SK-N-SH (cell line): ENCODE data around the gene RPL19.

Experiments used
- CTCF ChIP-seq: fragments of 200-600 bp; sonication (generic); IDR thresholded peaks from 2 replicates; pipeline ENCODE4 v1.6.1; 2017; ENCODE audit warnings: antibody characterized with exemption, mild to moderate bottlenecking, moderate library complexity
- EP300 ChIP-seq, 2 experiments: IDR thresholded peaks; 2 replicates each; pipeline versions ENCODE4 v1.4.0 to v1.6.1; 2012; ENCODE audit warnings: borderline replicate concordance in 1 of 2, low read depth in 1 of 2, low read length in 1 of 2
- GABPA ChIP-seq: IDR thresholded peaks from 2 replicates; pipeline ENCODE4 v1.4.0; 2012; ENCODE audit warnings: low read depth, mild to moderate bottlenecking
- MAX ChIP-seq: IDR thresholded peaks from 2 replicates; pipeline ENCODE4 v1.4.0; 2012; ENCODE audit warnings: low read depth
- MXI1 ChIP-seq: IDR thresholded peaks from 2 replicates; pipeline ENCODE4 v1.6.1; 2012; ENCODE audit warnings: mild to moderate bottlenecking, low read depth, low read length, improper control_type of control experiment
- NFIC ChIP-seq: IDR thresholded peaks from 2 replicates; pipeline ENCODE4 v1.4.0; 2012; ENCODE audit warnings: borderline replicate concordance
- POLR2AphosphoS5 ChIP-seq: IDR thresholded peaks from 2 replicates; pipeline ENCODE4 v1.6.1; 2012; ENCODE audit warnings: low read depth, low read length
- RAD21 ChIP-seq: IDR thresholded peaks from 2 replicates; pipeline ENCODE4 v1.6.1; 2012; ENCODE audit warnings: mild to moderate bottlenecking, low read length
- SIN3A ChIP-seq: IDR thresholded peaks from 2 replicates; pipeline ENCODE4 v1.6.1; 2012; ENCODE audit warnings: low read depth, mild to moderate bottlenecking, low read length, moderate library complexity, borderline replicate concordance
- TCF12 ChIP-seq: IDR thresholded peaks from 2 replicates; pipeline ENCODE4 v1.4.0; 2012
- USF2 ChIP-seq: fragments of 150-350 bp; IDR thresholded peaks from 2 replicates; pipeline ENCODE4 v1.6.1; 2017; ENCODE audit warnings: antibody characterized with exemption, low read length, low read depth, borderline replicate concordance
- YY1 ChIP-seq: IDR thresholded peaks from 2 replicates; pipeline ENCODE4 v1.4.0; 2012; ENCODE audit warnings: low read depth, mild to moderate bottlenecking

- no peak for TF ChIP-seq YY1
- TF ChIP-seq CTCF, result no peak
- TF ChIP-seq SIN3A, result no peak
- no peak for TF ChIP-seq EP300 (IDR thresholded peaks at IDR 0.05; ENCODE audit: borderline replicate concordance in 1 of 2, low read depth in 1 of 2, low read length in 1 of 2)
- no peak for TF ChIP-seq TCF12
- no peak for TF ChIP-seq MAX
- TF ChIP-seq GABPA, result no peak
- TF ChIP-seq NFIC, result no peak
- TF ChIP-seq RAD21, result no peak
- no peak for TF ChIP-seq MXI1
- no peak for TF ChIP-seq USF2
- no peak for TF ChIP-seq POLR2AphosphoS5
Measured at GRCh38 chr17:39170109-39170508, 30.0 kb upstream of the RPL19 start.
